GM12878 (cell line): Measurements from ENCODE around the gene TNFRSF9.

ENCODE experiments used
- ATF7 ChIP-seq: fragments of 450-650 bp; IDR thresholded peaks from 2 replicates; pipeline ENCODE4 v1.6.1; 2016; ENCODE audit warnings: low read depth, mild to moderate bottlenecking
- BRCA1 ChIP-seq: IDR thresholded peaks from 2 replicates; pipeline ENCODE4 v1.6.1; 2011; ENCODE audit warnings: low read depth, low read length, improper control_type of control experiment
- EP300 ChIP-seq, 2 experiments: fragments of 150-350 bp in 1 of 2; IDR thresholded peaks; 2 replicates each; pipeline ENCODE4 v1.6.1; 2011 to 2012; ENCODE audit warnings: low read depth in 2 of 2, low read length in 2 of 2, borderline replicate concordance in 1 of 2, improper control_type of control experiment in 1 of 2, inconsistent platforms in 1 of 2; ENCODE audit not compliant: control insufficient read depth in 1 of 2
- GABPA ChIP-seq: IDR thresholded peaks from 2 replicates; pipeline ENCODE4 v1.6.1; 2014; ENCODE audit warnings: antibody characterized with exemption, low read depth, mild to moderate bottlenecking, inconsistent platforms
- NFIC ChIP-seq: IDR thresholded peaks from 2 replicates; pipeline ENCODE4 v1.6.1; 2012; ENCODE audit warnings: low read depth, mild to moderate bottlenecking, inconsistent platforms, low read length, moderate library complexity
- POLR2AphosphoS2 ChIP-seq: IDR thresholded peaks from 2 replicates; pipeline ENCODE4 v1.6.1; 2011; ENCODE audit warnings: low read depth, mild to moderate bottlenecking, low read length, improper control_type of control experiment, moderate library complexity
- RAD21 ChIP-seq: IDR thresholded peaks from 2 replicates; pipeline ENCODE4 v1.6.1; 2011; ENCODE audit warnings: mild to moderate bottlenecking, low read depth, low read length, moderate library complexity; ENCODE audit not compliant: insufficient read depth
- SREBF2 ChIP-seq: IDR thresholded peaks from 2 replicates; pipeline ENCODE4 v1.6.1; 2012; ENCODE audit warnings: mild to moderate bottlenecking, low read length
- ZZZ3 ChIP-seq: IDR thresholded peaks from 2 replicates; pipeline ENCODE4 v1.6.1; 2011; ENCODE audit warnings: low read depth; ENCODE audit not compliant: control insufficient read depth, insufficient read length
- TF ChIP-seq, protein P1 (sequence below), 3 experiments: IDR thresholded peaks in 2 of 3; conservative IDR thresholded peaks in 1 of 3; 2 replicates each; pipeline ENCODE4 v1.5.1; 2011; ENCODE audit warnings: low read depth in 3 of 3, low read length in 3 of 3, mild to moderate bottlenecking in 3 of 3, control low read depth in 2 of 3, moderate library complexity in 2 of 3, inconsistent platforms in 1 of 3, mixed read lengths in 1 of 3; ENCODE audit not compliant: control insufficient read depth in 2 of 3, insufficient read depth in 1 of 3; ENCODE audit errors: extremely low read depth in 1 of 3
- TF ChIP-seq, protein P2 (sequence below): fragments of 450-650 bp; IDR thresholded peaks from 2 replicates; pipeline ENCODE4 v1.6.1; 2017; ENCODE audit warnings: mild to moderate bottlenecking

DNA sequence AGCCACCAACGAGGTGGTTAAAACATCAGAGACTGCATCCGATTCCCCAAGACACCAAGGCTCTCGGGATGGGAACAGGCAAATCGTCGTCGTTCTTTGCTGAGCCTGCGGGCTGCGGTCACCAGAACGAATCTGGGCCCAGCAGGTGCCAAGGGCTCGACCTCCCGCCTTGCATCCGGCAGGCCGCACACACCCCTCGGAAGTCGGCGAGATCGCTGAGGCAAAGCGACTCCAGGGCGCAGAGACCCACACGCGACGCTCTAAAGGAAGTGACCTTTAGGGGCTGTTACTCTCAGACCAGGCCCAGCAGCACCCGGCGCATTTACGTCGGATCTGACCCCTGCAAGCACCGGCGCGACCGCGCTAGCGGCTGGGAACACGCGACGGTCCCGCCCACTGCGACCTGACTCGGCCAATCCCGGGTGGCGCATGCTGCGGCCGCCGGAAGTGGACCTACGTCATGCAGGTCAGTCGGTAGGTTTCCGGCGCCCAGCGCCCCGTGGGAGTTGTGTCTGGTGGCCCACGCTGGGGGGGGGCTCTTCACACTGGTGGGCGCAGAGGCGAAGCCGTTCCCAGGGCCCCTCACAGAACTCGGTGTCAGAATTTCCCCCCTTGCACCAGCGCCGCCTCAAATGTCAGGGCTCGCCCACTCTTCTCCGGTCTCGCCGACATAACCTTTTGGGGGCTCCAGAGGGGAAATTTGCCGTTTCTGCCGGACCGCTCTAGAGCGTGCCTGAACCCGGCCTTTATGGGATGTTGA is 13.4 kb upstream of the TNFRSF9 start:
- TF ChIP-seq, protein P1, sequence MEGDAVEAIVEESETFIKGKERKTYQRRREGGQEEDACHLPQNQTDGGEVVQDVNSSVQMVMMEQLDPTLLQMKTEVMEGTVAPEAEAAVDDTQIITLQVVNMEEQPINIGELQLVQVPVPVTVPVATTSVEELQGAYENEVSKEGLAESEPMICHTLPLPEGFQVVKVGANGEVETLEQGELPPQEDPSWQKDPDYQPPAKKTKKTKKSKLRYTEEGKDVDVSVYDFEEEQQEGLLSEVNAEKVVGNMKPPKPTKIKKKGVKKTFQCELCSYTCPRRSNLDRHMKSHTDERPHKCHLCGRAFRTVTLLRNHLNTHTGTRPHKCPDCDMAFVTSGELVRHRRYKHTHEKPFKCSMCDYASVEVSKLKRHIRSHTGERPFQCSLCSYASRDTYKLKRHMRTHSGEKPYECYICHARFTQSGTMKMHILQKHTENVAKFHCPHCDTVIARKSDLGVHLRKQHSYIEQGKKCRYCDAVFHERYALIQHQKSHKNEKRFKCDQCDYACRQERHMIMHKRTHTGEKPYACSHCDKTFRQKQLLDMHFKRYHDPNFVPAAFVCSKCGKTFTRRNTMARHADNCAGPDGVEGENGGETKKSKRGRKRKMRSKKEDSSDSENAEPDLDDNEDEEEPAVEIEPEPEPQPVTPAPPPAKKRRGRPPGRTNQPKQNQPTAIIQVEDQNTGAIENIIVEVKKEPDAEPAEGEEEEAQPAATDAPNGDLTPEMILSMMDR (IDR thresholded peaks at IDR 0.05 in 2 of 3, conservative IDR thresholded peaks at IDR 0.05 in 1 of 3; ENCODE audit: control insufficient read depth in 2 of 3, extremely low read depth in 1 of 3, insufficient read depth in 1 of 3, low read depth in 3 of 3, low read length in 3 of 3), result no peak
- TF ChIP-seq ZZZ3, result no peak
- TF ChIP-seq GABPA, result peak; percentile 92
- TF ChIP-seq EP300 (IDR thresholded peaks at IDR 0.05; ENCODE audit: borderline replicate concordance in 1 of 2, control insufficient read depth in 1 of 2, low read depth in 2 of 2, low read length in 2 of 2), result no peak
- TF ChIP-seq POLR2AphosphoS2, result 0 out of 2 replicates have a peak, but pooled peaks have one; percentile 37
- no peak for TF ChIP-seq NFIC
- TF ChIP-seq, protein P2, sequence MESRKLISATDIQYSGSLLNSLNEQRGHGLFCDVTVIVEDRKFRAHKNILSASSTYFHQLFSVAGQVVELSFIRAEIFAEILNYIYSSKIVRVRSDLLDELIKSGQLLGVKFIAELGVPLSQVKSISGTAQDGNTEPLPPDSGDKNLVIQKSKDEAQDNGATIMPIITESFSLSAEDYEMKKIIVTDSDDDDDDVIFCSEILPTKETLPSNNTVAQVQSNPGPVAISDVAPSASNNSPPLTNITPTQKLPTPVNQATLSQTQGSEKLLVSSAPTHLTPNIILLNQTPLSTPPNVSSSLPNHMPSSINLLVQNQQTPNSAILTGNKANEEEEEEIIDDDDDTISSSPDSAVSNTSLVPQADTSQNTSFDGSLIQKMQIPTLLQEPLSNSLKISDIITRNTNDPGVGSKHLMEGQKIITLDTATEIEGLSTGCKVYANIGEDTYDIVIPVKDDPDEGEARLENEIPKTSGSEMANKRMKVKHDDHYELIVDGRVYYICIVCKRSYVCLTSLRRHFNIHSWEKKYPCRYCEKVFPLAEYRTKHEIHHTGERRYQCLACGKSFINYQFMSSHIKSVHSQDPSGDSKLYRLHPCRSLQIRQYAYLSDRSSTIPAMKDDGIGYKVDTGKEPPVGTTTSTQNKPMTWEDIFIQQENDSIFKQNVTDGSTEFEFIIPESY, result no peak
- TF ChIP-seq ATF7, result peak; percentile 78
- no peak for TF ChIP-seq RAD21
- TF ChIP-seq BRCA1, result no peak
- no peak for TF ChIP-seq SREBF2
